Hematopoietic multipotent progenitor cell treated with erythropoietin and hydrocortisone succinate and interleukin-3 and kit ligand, for 8 days (in vitro differentiated cells): ENCODE measurements around the gene PRDM16.
"Not testable (repeated sequence)": the region's sequence is repeated elsewhere in the genome, so short reads cannot be mapped to it uniquely, and the experiment has no call there.

Experiments used
- DNase-seq: peaks from one replicate; pipeline ENCODE4 v3.0.0-alpha.2; 2015

Gene PRDM16

GRCh38 chr1:3148171-3148570 lies 79.2 kb downstream of the PRDM16 start:
- DNase-seq, result no peak

- no peak for DNase-seq
These were observed 80.3 kb downstream of the PRDM16 start for GRCh38 chr1:3149277-3149676.

- no peak for DNase-seq
These were observed 82.5 kb downstream of the PRDM16 start for GRCh38 chr1:3151456-3151855.

GRCh38 chr1:3152143-3152542 lies 83.1 kb downstream of the PRDM16 start:
- DNase-seq, result no peak

GRCh38 chr1:3153197-3153596 lies 84.2 kb downstream of the PRDM16 start:
- no peak for DNase-seq

GRCh38 chr1:3153902-3154795 lies 85.1 kb downstream of the PRDM16 start:
- DNase-seq, result no peak

- peak; percentile 4 for DNase-seq
These were observed 86.3 kb downstream of the PRDM16 start for GRCh38 chr1:3155056-3155925.

- no peak for DNase-seq
These were observed 86.9 kb downstream of the PRDM16 start for GRCh38 chr1:3155926-3156220.

GRCh38 chr1:3156936-3157335 lies 87.9 kb downstream of the PRDM16 start:
- no peak for DNase-seq

- no peak for DNase-seq
These were observed 89.3 kb downstream of the PRDM16 start for GRCh38 chr1:3158347-3158746.

- no peak for DNase-seq
These were observed 90.1 kb downstream of the PRDM16 start for GRCh38 chr1:3159121-3159520.

- DNase-seq, result no peak
These were observed 91.0 kb downstream of the PRDM16 start for GRCh38 chr1:3159996-3160395.

GRCh38 chr1:3160647-3161145 lies 91.7 kb downstream of the PRDM16 start:
- DNase-seq, result no peak

- no peak for DNase-seq
These were observed 92.3 kb downstream of the PRDM16 start for GRCh38 chr1:3161176-3161840.

- no peak for DNase-seq
These were observed 93.4 kb downstream of the PRDM16 start for GRCh38 chr1:3162322-3162882.

- no peak for DNase-seq
These were observed 94.4 kb downstream of the PRDM16 start for GRCh38 chr1:3163356-3163755.

- DNase-seq, result no peak
These were observed 95.7 kb downstream of the PRDM16 start for GRCh38 chr1:3164671-3165070.

- not testable (repeated sequence) for DNase-seq
These were observed 96.2 kb downstream of the PRDM16 start for GRCh38 chr1:3165189-3165588.

GRCh38 chr1:3166206-3166918 lies 97.4 kb downstream of the PRDM16 start:
- DNase-seq, result no peak

GRCh38 chr1:3167255-3167654 lies 98.3 kb downstream of the PRDM16 start:
- no peak for DNase-seq

GRCh38 chr1:3168678-3169077 lies 99.7 kb downstream of the PRDM16 start:
- DNase-seq, result no peak

GRCh38 chr1:3169665-3170356 lies 100.8 kb downstream of the PRDM16 start:
- DNase-seq, result no peak
